Parathyroid adenoma (tissue), 2 donors: ENCODE measurements around the gene NOL6.

Experiments
- H2AFZ ChIP-seq: fragments of 300-600 bp; sonication (generic); one replicate; pipeline ENCODE4 v1.7.0; 2017; ENCODE audit warnings: antibody characterized with exemption, mild to moderate bottlenecking
- H3K27ac ChIP-seq: fragments of 300-600 bp; sonication (generic); one replicate; pipeline ENCODE4 v1.7.0; 2017
- H3K27me3 ChIP-seq: fragments of 300-600 bp; sonication (generic); one replicate; pipeline ENCODE4 v1.7.0; 2017; ENCODE audit warnings: low read length; ENCODE audit not compliant: control insufficient read depth, insufficient read depth
- H3K36me3 ChIP-seq: fragments of 300-600 bp; sonication (generic); one replicate; pipeline ENCODE4 v1.7.0; 2017; ENCODE audit warnings: low read length; ENCODE audit not compliant: control insufficient read depth, insufficient read depth
- H3K4me1 ChIP-seq: fragments of 300-600 bp; sonication (generic); one replicate; pipeline ENCODE4 v1.7.0; 2017; ENCODE audit warnings: control low read depth
- H3K4me2 ChIP-seq: fragments of 300-600 bp; sonication (generic); one replicate; pipeline ENCODE4 v1.7.0; 2017; ENCODE audit warnings: low read length
- H3K4me3 ChIP-seq: fragments of 300-600 bp; sonication (generic); one replicate; pipeline ENCODE4 v1.7.0; 2017; ENCODE audit warnings: low read depth, low read length
- H3K79me2 ChIP-seq: fragments of 300-600 bp; sonication (generic); one replicate; pipeline ENCODE4 v1.7.0; 2017; ENCODE audit warnings: control low read depth
- H3K9ac ChIP-seq: fragments of 300-600 bp; sonication (generic); one replicate; pipeline ENCODE4 v1.7.0; 2017; ENCODE audit warnings: mild to moderate bottlenecking
- H3K9me3 ChIP-seq: fragments of 300-600 bp; sonication (generic); one replicate; pipeline ENCODE4 v1.7.0; 2017; ENCODE audit warnings: low read length; ENCODE audit not compliant: control insufficient read depth
- CTCF ChIP-seq: fragments of 300-600 bp; sonication (generic); IDR thresholded peaks from one replicate; pipeline ENCODE4 v1.7.0; 2017; ENCODE audit warnings: antibody characterized with exemption, mild to moderate bottlenecking
- donor health status: primary hyperparathyroidism.

NOL6 gene

GRCh38 chr9:33437205-33437604 is 36.5 kb downstream of the NOL6 start:
- Histone ChIP-seq H3K4me3 (no peak overlapping the region), H3K36me3 (no peaks in the 10 kb centered on the region), H3K79me2 (no peaks in the 10 kb centered on the region), H2AFZ (no peak overlapping the region), H3K4me1 (peaks cover 14% of the 10 kb centered on the region), H3K27ac (no peak overlapping the region), H3K9me3 (no peaks in the 10 kb centered on the region), H3K27me3 (no peaks in the 10 kb centered on the region), H3K9ac (no peak overlapping the region), H3K4me2 (no peak overlapping the region)
- no peak for TF ChIP-seq CTCF

- no peak overlapping the region for H3K4me2 ChIP-seq
- H3K36me3 ChIP-seq, result no peaks in the 10 kb centered on the region
- no peak overlapping the region for H2AFZ ChIP-seq
- H3K79me2 ChIP-seq, result no peaks in the 10 kb centered on the region
- no peak overlapping the region for H3K27ac ChIP-seq
- no peaks in the 10 kb centered on the region for H3K27me3 ChIP-seq
- H3K4me1 ChIP-seq, result peaks cover 14% of the 10 kb centered on the region
- no peak overlapping the region for H3K4me3 ChIP-seq
- TF ChIP-seq CTCF, result no peak
- no peaks in the 10 kb centered on the region for H3K9me3 ChIP-seq
- H3K9ac ChIP-seq, result no peak overlapping the region
Measured at GRCh38 chr9:33436445-33436844, 37.3 kb downstream of the NOL6 start.

DNA sequence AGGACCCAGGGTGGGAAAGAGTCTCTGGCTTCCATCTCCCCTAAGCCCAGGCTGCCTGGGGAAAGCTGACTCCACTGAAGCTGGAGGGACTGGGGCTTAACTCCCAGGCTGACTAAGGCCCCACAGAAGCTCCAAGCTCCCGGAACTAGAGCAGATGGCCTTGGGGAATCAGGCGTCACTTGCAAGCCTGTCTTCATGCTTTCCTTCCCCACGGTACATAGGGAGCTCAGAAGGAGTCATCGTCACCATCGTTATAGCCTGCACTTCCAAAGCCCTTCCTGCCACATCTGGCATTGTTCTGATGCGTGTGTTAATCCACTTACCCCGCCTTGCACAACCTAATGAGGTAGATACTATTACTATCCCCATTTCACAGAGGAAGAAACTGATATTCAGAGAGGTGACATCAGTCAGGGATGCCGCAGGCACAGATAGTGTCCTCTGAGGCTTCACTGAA is 37.9 kb downstream of the NOL6 start:
- Histone ChIP-seq H3K27ac (no peak overlapping the region), H3K79me2 (no peaks in the 10 kb centered on the region), H3K9ac (no peak overlapping the region), H3K36me3 (no peaks in the 10 kb centered on the region), H3K4me3 (no peak overlapping the region), H3K27me3 (no peaks in the 10 kb centered on the region), H3K4me2 (no peak overlapping the region), H2AFZ (no peak overlapping the region), H3K9me3 (no peaks in the 10 kb centered on the region), H3K4me1 (peaks cover 14% of the 10 kb centered on the region)
- no peak for TF ChIP-seq CTCF

- peak overlapping the region; percentile 33 for H3K27ac ChIP-seq
Measured at GRCh38 chr9:33434317-33435105, 39.2 kb downstream of the NOL6 start.

More at GRCh38 chr9:33434317-33435105, 39.2 kb downstream of the NOL6 start:
- Histone ChIP-seq H2AFZ (peak overlapping the region; percentile 28), H3K27me3 (no peaks in the 10 kb centered on the region), H3K9ac (no peak overlapping the region), H3K4me3 (no peak overlapping the region), H3K4me2 (peak overlapping the region; percentile 52), H3K36me3 (no peaks in the 10 kb centered on the region), H3K4me1 (peaks cover 14% of the 10 kb centered on the region), H3K9me3 (no peaks in the 10 kb centered on the region), H3K79me2 (no peaks in the 10 kb centered on the region)
- TF ChIP-seq CTCF, result no peak
